Measurements from ENCODE around the gene CLEC19A. TPM values are rescaled to one million over a fixed set of nuclear protein-coding genes. Genes with fewer than 3 reads are reported as not detected.
A peak's percentile ranks its signal among the peaks of the same experiment; 100 is the strongest.

CLEC19A gene
- polyA plus RNA-seq, 1 donor: 0.05 TPM

DNA sequence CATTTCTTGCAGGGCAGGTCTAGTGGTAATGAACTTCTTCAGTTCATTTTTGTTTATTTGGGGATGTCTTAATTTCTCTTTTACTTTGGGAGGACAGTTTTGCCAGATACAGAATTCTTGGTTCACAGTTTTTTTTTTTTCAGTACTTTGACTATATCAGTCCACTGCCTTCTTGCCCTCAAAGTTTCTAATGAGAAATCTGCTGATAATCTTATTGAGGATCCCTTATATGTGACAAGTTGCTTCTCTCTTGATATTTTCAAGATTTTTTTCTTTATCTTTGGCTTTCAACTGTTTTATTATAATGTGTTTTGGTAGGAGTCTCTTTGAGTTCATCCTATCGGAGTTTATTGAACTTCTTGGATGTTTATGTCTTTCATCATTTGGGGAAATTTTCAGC lies 42.8 kb downstream of the CLEC19A start:
- DNase-seq: no peak

DNA sequence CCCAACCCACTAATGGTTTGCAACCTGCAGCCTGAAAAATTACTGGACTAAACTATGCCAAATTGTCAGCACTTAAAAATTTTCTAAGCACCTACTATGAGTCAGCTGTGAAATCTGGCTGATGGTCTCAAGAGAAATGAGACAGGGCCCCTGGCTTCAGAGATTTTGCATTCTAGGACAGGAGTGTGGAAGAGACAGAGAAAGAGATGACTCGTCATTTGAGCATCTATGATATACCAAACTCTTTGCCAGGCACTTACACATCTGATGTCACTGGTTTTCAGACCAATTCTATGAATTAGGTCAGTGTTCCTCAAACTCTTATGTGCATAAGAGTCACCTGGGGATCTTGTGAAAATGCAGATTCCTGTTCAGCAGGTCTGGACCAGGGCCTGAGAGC lies 44.4 kb downstream of the CLEC19A start:
- no peak for DNase-seq

DNA sequence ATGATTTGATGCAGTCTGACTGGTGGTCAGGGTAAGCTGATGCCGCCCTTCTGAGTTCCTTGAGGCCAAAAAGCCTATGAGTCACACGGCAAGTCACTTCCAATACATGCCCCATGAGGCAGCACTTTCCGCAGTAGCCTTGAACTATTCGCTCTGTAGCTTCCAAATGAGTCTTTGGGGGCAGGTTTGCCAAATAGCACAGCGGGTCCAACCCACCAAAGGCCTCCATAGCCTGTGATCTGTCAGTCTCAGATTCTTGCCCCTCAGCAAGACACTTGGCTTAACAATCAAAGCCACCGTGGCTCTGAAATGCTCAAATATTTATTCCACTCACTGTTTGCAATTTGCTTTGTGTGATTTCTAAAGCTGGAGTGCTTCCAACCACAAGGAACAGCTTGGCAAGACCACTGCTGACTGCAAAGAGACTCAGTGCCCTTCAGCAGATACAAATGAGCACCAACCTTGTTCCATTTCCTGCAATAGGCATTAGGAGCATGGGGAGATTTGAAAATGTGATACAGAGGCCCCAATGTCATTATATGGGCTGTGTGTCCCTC lies 45.4 kb downstream of the CLEC19A start:
- no peak for DNase-seq

DNA sequence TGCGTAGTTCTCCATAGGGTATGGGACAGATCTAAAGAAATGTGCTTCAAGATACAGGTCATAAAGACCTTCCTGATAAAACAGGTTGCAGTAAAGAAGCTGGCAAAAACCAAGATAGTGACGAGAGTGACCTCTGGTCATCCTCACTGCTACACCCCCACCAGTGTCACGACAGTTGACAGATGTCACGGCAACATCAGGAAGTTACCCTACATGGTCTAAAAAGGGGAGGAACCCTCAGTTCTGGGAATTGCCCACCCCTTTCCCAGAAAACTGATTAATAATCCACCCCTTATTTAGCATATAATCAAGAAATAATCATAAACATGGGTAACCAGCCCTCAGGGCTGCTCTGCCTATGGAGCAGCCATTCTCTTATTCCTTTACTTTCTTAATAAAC lies 46.3 kb downstream of the CLEC19A start:
- no peak for DNase-seq

DNA sequence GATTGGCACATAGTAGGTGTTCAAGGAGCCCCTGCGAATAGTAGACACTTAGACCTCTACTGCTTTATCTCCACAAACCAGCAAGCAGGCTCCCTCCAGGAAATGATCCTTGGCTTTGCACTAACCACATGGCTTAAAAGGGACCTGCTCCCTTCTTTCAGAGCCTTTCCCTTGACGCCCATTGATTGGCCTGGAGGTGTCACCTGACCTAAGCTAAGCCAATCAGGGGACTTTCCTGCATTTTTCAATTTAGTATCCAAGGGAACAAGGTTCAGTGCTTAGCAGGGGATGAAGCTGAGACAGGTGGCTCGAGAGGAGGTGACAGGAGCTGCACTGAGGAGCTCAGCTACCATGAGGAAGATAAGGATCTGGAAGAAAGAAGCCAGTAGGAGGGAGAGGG lies 52.8 kb downstream of the CLEC19A start:
- DNase-seq: no peak

DNA sequence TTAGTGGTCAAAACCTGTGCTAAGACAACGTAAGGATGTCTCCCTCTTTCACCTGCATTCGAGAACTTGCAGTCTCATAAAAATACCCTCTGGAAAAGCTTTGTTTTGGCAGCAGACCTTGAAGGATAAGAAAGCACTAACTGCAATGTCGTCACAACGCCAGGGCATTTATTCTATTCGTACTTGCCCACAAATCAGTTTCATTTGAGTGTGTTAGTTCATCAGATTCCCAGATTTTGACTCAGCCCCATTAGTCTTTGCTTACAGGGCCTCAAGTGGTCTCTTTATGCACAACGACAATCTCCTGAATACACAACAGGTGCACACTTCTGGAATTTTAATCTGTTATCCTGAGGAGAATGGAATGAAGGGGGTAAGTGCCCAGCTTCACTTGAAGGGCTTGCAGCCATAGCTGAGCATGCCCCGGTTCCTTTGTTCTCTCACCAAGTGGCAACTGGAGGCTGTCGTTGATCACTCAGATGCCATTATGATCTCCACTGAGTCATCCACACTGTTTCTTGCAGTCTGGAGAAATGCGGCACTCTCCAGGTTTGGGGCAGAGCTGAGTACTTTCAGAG lies 58.8 kb downstream of the CLEC19A start:
- no peak for DNase-seq

DNA sequence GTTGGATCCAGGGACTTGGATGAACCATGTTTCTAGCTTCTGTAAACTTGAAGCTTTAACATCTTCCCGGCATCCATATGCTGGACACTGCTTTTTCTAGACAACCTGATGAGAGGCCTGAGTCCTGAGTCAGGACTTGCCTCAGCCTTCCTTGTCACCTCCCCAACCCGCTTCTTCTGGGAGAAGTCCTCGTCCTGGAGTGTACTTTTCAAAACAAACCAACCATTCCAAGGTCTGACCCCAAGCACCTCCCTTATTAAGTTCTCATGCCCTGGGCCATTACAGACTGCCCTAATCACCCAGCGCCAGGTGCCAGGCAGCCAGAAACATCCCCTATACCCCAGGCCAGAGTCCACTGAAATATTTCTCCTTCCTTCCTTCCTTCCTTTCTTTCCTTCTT lies 59.4 kb downstream of the CLEC19A start:
- no peak for DNase-seq

DNA sequence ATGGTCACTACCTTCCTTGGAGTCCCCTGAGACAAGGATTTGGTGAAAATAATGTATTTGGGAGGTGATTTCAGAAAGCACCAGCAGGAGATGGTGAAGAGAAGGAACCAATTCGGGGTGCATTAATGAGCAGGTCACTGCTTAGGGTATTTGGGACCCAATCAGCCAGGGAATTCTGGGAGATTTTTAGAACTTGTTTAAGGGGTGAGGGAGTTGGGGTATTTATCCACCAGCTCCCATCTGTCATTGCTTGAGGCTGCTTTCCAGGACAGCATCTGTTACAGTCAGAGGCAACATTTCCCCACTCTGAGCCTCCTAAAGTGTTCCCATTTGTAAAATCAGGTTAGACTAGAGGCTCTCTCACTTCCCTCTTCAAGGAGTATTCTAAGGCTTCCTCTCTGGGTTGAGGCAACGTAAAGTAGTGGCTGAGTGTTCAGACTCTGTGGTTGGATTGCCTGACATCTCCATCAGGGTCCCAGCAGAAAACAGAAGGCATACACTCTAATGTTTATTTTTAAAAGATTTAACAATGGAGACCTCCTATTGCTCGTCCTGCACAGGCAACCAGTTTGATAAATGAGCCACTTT lies 60.9 kb downstream of the CLEC19A start:
- DNase-seq: no peak

DNA sequence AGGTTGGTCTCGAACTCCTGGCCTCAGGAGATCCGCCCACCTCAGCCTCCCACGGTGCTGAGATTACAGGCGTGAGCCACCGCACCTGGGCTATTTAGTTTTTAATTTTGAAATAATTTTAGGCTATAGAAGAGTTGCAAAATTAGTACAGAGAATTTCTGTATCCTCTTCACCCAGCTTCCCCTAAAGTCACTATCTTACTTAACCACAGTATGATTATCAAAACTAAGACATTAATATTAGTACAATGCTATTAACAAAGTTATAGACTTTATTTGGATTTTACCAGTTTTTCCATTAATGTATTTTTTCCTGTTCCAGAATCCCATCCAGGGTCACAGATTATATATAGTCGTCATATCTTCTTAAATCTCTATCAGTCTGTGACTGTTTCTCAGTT lies 62.6 kb downstream of the CLEC19A start:
- DNase-seq: no peak

DNA sequence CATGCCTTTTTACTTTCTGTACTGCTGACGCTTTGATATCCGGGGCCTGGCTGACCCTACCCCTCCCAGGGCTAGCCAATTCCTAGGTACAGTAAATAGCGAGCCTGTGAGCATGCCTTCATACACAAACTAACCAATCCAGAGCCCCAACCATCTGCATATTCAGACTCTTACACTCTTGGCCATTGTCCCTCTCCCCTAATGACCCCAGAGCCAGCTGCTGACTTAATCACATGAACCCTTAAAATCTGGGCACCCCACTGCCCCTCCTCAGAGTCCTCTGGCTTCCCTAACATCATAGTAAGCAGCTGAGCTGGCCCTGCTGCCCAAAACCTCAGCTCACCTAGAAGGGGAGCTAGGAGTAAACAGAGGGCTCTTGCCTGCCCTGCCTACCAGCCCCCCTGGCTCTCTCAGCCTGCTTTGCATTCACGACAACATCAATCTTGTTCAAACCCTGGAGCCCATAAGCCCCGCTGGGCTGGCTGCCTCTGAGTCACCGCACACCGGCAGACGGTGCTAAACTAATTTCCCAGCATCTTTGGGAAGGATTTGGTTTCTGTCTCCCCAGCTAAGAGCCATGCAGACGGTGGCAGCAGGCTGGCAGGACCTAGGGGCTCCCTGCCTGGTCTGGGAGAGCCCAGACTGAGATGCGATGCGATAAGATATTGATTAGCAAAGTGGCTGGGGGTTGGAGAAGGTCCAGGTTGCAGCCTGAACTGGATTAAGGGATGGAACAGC lies 63.2 kb downstream of the CLEC19A start:
- peak; percentile 4 for DNase-seq

DNA sequence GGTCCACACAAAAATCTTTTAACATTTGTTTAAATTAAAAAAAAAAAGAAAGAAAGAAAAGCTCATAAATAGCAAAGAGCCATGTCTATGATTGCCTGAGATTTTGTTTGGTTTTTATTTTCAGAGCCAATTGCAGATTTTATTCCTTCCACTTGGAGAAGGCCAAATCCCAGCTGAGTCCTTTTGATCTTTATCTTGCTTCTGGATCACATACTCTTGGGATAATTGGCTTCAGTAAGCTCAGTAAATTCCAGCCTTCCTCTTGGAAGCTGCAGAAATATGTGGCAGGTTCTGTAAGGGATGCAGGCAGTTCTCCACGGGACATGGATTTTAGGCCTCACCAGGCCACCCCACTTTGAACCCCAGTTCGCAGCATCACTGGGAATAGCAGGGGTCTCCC lies 68.8 kb downstream of the CLEC19A start:
- DNase-seq: no peak

DNA sequence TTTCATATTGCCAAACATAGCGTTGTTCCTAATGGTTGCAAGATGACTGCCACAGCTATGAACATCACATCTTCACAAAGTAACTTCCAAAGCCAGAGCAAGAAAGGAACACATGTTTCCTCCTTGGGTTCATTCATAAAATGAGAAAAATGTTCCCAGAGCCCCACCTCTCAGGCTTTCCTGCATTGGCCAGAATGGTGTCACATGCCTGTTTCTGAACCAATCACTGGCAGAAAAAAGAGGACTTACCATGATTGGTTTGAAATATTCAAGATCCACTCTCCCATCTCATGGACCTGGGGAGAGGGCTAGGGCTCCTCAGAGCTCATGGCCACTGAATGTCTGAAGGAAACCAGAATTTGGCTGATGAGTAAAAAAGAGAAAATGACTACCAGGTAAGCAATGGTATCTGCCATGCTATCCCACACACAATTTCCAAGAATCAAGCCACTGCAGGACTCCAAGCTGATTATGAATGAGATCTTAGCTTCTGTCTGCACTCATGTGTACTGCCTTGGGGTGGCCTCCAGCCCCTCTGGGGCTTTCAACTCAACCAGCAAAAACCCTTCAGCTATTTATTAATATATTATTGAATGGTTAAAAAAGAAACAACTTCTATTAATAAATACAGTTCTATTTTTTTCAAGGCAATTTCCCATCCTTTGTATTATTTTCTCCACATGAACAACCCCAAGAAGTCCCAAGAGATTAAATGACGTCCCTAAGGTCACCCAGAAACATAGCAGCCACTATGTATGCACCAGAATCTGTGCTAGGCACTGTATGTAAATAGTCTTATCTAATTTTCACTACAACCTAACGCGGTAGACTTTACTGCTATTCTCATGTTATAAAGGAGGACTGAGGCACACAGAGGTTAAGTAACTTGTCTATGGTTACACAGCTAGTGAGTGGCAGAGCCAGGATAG lies 70.8 kb downstream of the CLEC19A start:
- no peak for DNase-seq

DNA sequence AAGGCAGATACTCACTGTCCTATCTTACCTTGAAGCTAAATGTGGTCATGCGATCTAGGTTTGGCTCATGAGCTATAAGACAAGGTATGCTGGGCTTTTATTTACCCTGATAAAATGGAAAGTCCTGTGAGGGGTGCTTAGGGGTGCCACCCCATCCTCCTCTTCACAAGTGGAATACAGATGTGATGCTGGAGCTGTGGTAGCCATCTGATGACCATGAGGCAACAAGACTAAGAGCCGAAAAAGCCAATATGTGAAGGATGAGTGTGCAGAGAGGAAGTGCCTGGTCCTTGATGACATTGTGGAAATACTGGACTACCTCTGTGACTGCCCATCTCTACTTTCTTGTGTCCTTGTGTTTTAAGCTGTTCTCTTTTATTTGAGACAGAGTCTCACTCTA lies 74.0 kb downstream of the CLEC19A start:
- no peak for DNase-seq

Other genes with a start within 250 kb of the CLEC19A start
- 36.3 TPM for gene COQ7, start 218.1 kb upstream of the CLEC19A start, polyA plus RNA-seq (ENCODE audit: insufficient read length)
- 15.9 TPM for gene ITPRIPL2, start 171.8 kb upstream of the CLEC19A start, polyA plus RNA-seq (ENCODE audit: insufficient read length)
- 12.2 TPM for gene SYT17, start 117.5 kb upstream of the CLEC19A start, polyA plus RNA-seq (ENCODE audit: insufficient read length)
- gene TMC5, start 132.2 kb downstream of the CLEC19A start, polyA plus RNA-seq (ENCODE audit: insufficient read length): 0.37 TPM
- 69.7 TPM for gene GDE1, start 236.4 kb downstream of the CLEC19A start, polyA plus RNA-seq (ENCODE audit: insufficient read length)
- 40.6 TPM for gene CCP110, start 238.2 kb downstream of the CLEC19A start, polyA plus RNA-seq (ENCODE audit: insufficient read length)

Measured in left kidney (tissue), 2 donors.